Activated T-helper 9 cell treated with anti-CD3 and anti-CD28 coated beads, Interleukin-2, amount 50 U/mL, for 16 hours (primary cell): ENCODE measurements around the gene ADCY1.

Experiments used
- DNase-seq: peaks from one replicate; pipeline ENCODE4 v3.0.0-alpha.2; 2020; ENCODE audit warnings: low read depth

Gene ADCY1

GRCh38 chr7:45593121-45593541, 19.0 kb downstream of the ADCY1 start:
- DNase-seq, result no peak

GRCh38 chr7:45593877-45594276, 19.7 kb downstream of the ADCY1 start:
- DNase-seq, result no peak

- DNase-seq, result no peak
These were observed 20.8 kb downstream of the ADCY1 start for GRCh38 chr7:45594745-45595535.

GRCh38 chr7:45595809-45596664, 21.9 kb downstream of the ADCY1 start:
- no peak for DNase-seq

- no peak for DNase-seq
These were observed 22.5 kb downstream of the ADCY1 start for GRCh38 chr7:45596665-45597095.

- DNase-seq, result no peak
These were observed 23.3 kb downstream of the ADCY1 start for GRCh38 chr7:45597286-45597984.

GRCh38 chr7:45598886-45599520, 24.8 kb downstream of the ADCY1 start:
- DNase-seq, result no peak

GRCh38 chr7:45599851-45600706, 25.9 kb downstream of the ADCY1 start:
- no peak for DNase-seq

GRCh38 chr7:45601094-45601493, 26.9 kb downstream of the ADCY1 start:
- no peak for DNase-seq

GRCh38 chr7:45601816-45602540, 27.8 kb downstream of the ADCY1 start:
- no peak for DNase-seq

- no peak for DNase-seq
These were observed 31.9 kb downstream of the ADCY1 start for GRCh38 chr7:45606050-45606449.

- DNase-seq, result no peak
These were observed 32.8 kb downstream of the ADCY1 start for GRCh38 chr7:45606931-45607330.

- DNase-seq, result no peak
These were observed 35.0 kb downstream of the ADCY1 start for GRCh38 chr7:45609180-45609579.

- DNase-seq, result no peak
These were observed 35.9 kb downstream of the ADCY1 start for GRCh38 chr7:45610019-45610418.

GRCh38 chr7:45610660-45611299, 36.6 kb downstream of the ADCY1 start:
- DNase-seq, result no peak

- DNase-seq, result no peak
These were observed 43.0 kb downstream of the ADCY1 start for GRCh38 chr7:45617166-45617565.

GRCh38 chr7:45622058-45622457, 47.9 kb downstream of the ADCY1 start:
- DNase-seq, result no peak

- DNase-seq, result no peak
These were observed 49.0 kb downstream of the ADCY1 start for GRCh38 chr7:45623157-45623556.

- DNase-seq, result no peak
These were observed 49.7 kb downstream of the ADCY1 start for GRCh38 chr7:45623740-45624391.
